NCI-H526 (cell line): Measurements from ENCODE around the gene NPRL2.
A peak's percentile ranks its signal among the peaks of the same experiment; 100 is the strongest.

Source experiments
- DNase-seq, 2 experiments: peaks; one replicate each; lab custom pipeline; 2025; lab: John Stamatoyannopoulos, UW

Gene NPRL2

GRCh38 chr3:50373146-50374051 is 22.8 kb upstream of the NPRL2 start:
- no peak for DNase-seq

DNA sequence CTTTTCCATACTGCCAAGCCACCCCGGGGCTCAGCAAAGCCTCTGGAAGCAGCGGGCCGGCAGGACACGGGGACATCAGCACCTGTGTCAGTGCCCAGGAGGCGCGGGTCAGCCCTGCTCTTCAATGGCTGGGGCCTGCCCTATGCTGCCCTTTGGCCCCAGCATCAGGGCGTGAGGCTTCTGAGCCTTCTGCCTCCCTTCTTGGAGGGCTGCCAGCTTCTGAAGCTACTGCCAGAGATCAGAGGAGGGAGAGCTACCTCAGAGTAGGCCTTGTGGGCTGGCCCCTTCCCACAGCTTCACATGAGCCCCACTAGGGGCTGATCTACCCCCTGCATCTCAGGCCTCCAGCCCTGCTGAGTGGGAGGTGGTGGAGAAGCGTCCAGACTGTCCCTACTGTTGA is 21.8 kb upstream of the NPRL2 start:
- no peak for DNase-seq

GRCh38 chr3:50371133-50371685 is 20.6 kb upstream of the NPRL2 start:
- no peak for DNase-seq

DNA sequence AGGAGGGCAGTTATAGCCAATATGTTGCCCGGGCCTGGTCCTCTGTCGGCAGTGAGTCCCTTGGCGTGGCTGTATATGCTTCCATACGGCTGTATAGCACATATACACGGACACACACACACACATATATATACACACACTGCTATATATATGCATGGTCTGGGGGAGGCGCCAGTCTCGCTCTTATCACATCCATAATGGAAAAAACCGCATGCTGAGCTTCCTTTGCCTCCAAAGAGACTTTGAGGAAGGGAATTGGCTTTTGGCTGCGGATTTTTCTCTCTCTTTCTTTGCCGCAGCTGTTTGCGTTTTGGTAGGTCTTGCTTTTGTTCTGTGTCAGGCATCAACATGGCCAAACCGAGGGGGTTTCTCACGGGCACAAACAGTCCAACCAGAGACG is 20.0 kb upstream of the NPRL2 start:
- peak; percentile 4 to 58 for DNase-seq

GRCh38 chr3:50369012-50369670 is 18.6 kb upstream of the NPRL2 start:
- no peak for DNase-seq

- DNase-seq = no peak
These were observed 15.3 kb upstream of the NPRL2 start for GRCh38 chr3:50365842-50366220.

DNA sequence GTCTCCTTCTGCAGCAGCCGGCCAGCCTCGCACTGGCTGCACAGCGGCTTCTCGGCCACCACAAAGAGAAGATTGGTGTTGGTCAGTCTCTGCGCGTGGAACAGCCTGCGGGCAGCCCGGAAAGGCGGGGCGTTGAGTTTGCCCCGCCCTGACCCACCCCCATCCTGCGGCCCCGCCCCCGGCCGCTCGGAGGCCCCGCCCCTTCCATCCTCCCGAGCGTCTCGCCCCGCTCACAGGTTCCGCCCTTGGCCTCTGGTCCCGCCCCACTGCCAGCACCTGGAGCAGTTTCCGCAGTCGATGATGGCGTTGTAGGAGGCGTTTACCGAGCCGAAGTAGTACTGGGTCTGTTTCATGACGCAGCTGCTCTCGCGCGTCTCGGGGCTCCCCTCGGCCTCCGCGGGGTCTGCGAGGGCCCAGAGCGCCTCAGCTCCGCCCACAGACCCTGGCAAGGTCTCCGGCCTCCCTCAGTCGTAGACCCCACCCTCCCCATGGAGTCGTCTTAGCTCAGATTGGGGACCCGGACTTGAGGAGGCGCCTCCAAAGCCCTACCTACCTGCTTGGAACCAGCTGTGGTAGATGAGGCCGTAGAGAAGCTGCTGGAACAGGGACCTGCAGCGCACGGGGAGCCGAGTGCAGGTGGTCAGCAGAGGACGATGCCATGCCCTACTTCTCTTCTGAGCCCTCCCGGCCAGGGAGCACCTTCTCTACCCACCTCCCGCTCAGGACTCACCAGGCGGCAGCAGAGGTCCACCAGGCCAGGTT is 14.7 kb upstream of the NPRL2 start:
- DNase-seq = peak; percentile 39 to 84

- DNase-seq = no peak
These were observed 14.1 kb upstream of the NPRL2 start for GRCh38 chr3:50364573-50365079.

- DNase-seq = no peak
These were observed 9.2 kb upstream of the NPRL2 start for GRCh38 chr3:50359760-50360110.

DNA sequence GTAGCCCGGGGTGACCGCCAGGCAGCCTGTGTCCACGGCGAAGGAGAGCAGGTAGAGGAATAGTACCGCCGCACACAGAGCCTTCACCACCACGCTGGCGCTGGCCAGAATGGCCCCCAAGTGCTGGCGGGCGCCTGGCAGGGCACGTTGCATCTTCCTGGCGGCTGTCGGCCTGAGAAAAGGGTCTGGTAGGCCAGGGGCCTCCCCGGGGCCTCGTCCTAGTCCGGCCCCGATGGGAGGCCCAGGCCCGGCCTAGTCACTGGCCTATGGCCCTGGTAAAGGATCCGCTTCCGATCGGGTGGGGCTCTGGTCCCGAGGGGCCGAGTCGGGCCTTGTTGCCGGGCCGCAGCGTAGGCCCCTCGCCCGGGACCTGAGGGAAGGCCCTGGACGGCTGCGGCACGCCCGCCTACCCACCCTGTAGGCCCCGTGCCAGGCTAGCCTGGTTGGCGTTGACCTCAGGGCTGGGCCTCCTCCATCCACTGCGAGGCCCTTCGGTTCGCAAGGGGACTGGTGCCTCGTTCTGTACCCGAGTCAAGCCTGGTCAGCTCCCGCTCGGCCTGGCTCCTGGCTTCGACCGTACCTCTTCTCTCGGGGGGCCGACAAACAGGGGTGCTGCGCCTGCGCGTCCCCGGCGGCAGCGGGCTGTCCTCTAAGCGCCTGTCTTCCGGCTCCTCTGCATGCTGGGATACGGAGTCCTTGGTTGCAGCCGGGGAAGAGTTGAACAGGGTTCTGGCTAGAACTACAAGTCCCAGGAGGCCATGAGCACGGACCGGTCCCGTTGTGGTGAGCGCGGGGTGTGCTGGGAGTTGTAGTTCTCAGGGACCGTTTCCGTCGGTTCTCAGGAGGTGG is 8.6 kb upstream of the NPRL2 start, which contains the start of gene TMEM115:
Gene TMEM115 (minus strand): TSS at position 611 of the 849 bp plus-strand sequence. CDS start 458 bp downstream, at position 153.
- DNase-seq = peak; percentile 94 to 98

- DNase-seq = peak in 1 of 2 experiments; percentile 40
These were observed 7.9 kb upstream of the NPRL2 start for GRCh38 chr3:50358355-50358910.

- DNase-seq = no peak
These were observed 6.9 kb upstream of the NPRL2 start for GRCh38 chr3:50357481-50357880.

DNA sequence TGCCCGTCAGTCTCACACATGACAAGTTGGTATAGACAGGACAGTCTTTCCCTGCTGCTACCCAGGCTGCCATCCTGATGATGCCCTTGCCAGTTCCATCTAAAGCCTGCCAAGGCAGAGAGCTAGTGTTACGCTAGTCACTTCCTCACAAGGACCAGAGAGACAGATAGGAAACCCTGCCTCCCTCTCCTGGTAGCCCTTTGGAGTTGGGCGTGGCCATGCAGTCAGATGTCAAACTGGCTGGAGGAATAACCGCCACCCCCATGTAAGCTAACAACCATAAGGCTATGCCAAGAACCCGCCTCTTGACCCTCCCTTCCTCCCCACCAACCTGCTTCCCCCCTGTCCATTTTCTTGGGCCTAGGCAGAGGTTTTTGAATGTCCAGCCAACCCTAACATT is 6.0 kb upstream of the NPRL2 start:
- peak in 1 of 2 experiments; percentile 39 for DNase-seq

DNA sequence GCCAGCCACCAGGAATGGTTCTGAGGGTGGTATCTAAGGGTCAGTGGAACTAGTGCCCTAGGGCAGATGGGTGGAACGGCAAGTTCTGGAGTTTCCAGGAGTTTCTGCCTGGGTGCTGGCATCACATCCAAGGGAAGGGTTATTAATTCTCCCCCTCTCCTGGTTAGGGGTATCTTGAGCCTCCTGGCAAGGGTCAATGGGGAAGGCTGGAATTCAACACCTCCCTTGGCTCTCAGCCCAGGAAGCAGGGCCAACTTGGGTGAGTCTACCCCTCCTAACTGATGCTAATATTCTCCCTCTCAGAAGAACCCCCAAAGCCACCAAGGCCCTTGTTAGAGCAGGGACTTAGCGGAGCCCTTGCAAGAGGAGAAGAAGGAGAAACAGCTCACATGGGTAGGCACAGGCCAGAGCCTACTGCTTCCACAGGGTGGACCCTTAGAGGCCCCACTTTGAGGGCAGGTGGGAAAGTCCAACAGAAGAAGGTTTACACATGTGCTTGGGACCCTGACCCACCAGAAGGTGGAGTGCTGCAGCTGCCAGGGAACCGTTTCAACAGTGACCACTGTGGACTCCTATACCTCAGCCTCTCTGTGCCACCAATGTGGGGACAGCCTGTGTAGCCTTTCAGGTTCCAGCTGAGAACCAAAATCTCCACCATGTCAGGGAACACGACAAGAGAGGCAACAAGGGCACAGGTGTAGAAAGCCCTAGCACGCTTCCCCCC is 5.4 kb upstream of the NPRL2 start:
- no peak for DNase-seq

GRCh38 chr3:50354850-50355249 is 4.3 kb upstream of the NPRL2 start:
- DNase-seq = no peak

- DNase-seq = no peak
These were observed 3.7 kb upstream of the NPRL2 start for GRCh38 chr3:50354186-50354764.

- DNase-seq = no peak
These were observed 2.9 kb upstream of the NPRL2 start for GRCh38 chr3:50353245-50354004.

- peak; percentile 6 to 33 for DNase-seq
These were observed 2.2 kb upstream of the NPRL2 start for GRCh38 chr3:50352781-50353180.

GRCh38 chr3:50351323-50351697 is 735 bp upstream of the NPRL2 start:
- no peak for DNase-seq
